HEK293T (cell line): Measurements from ENCODE around the gene SLX4IP.

ENCODE experiments used
- ARNT ChIP-seq: fragments of 450-650 bp; IDR thresholded peaks from 2 replicates; pipeline ENCODE4 v1.6.1; 2017; ENCODE audit warnings: mild to moderate bottlenecking
- BHLHE40 ChIP-seq: fragments of 450-650 bp; IDR thresholded peaks from 2 replicates; pipeline ENCODE4 v1.6.1; 2016; ENCODE audit warnings: mild to moderate bottlenecking, moderate library complexity, borderline replicate concordance
- FOXA1 ChIP-seq: fragments of 450-650 bp; IDR thresholded peaks from 2 replicates; pipeline ENCODE4 v1.6.1; 2016; ENCODE audit warnings: mild to moderate bottlenecking
- FOXK2 ChIP-seq: fragments of 450-650 bp; IDR thresholded peaks from 2 replicates; pipeline ENCODE4 v1.6.1; 2016; ENCODE audit warnings: mild to moderate bottlenecking
- HDGF ChIP-seq: fragments of 450-650 bp; IDR thresholded peaks from 2 replicates; pipeline ENCODE4 v1.6.1; 2017; ENCODE audit warnings: antibody characterized with exemption, borderline replicate concordance
- TARDBP ChIP-seq: fragments of 450-650 bp; IDR thresholded peaks from 2 replicates; pipeline ENCODE4 v1.6.1; 2016
- TF ChIP-seq, protein P1 (sequence below): fragments of 450-650 bp; IDR thresholded peaks from 2 replicates; pipeline ENCODE4 v1.6.1; 2016

- TF ChIP-seq FOXA1 (no peak), TARDBP (no peak), BHLHE40 (no peak), HDGF (no peak), FOXK2 (no peak), ARNT (no peak)
- TF ChIP-seq, protein P1, sequence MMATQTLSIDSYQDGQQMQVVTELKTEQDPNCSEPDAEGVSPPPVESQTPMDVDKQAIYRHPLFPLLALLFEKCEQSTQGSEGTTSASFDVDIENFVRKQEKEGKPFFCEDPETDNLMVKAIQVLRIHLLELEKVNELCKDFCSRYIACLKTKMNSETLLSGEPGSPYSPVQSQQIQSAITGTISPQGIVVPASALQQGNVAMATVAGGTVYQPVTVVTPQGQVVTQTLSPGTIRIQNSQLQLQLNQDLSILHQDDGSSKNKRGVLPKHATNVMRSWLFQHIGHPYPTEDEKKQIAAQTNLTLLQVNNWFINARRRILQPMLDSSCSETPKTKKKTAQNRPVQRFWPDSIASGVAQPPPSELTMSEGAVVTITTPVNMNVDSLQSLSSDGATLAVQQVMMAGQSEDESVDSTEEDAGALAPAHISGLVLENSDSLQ = no peak
Measured at GRCh38 chr20:10520528-10520927, 85.4 kb downstream of the SLX4IP start.
